Measurements from ENCODE around the gene DCTPP1. TPM values are rescaled to one million over a fixed set of nuclear protein-coding genes. Genes with fewer than 3 reads are reported as not detected.

DCTPP1 gene
- total and polyA plus RNA-seq, 2 of the 13 experiments (the other 11 are each of a cell fraction or from before 2014, with no cell fraction given): 54.8 to 74.4 TPM

GRCh38 chr16:30473231-30474073 is 43.6 kb upstream of the DCTPP1 start:
- Histone ChIP-seq H3K4me1 (ENCODE audit: insufficient read depth, low read length) (peaks cover 50% of the 10 kb centered on the region), H3K9me3 (ENCODE audit: low read length) (no peaks in the 10 kb centered on the region), H3K9ac (ENCODE audit: insufficient read depth, low read depth, low read length) (no peak overlapping the region), H3K4me3 (replicated peaks in 1 of 3; ENCODE audit: insufficient read depth in 1 of 3, low read depth in 2 of 3, low read length in 3 of 3) (no peak overlapping the region; a peak in 1 of 6 replicates), H4K20me1 (ENCODE audit: insufficient read depth, low read length) (no peaks in the 10 kb centered on the region), H3K27me3 (ENCODE audit: control insufficient read depth in 1 of 2, insufficient read depth in 2 of 2, low read length in 2 of 2) (peaks cover 3 to 18% of the 10 kb centered on the region in 2 experiments; a peak in 3 of 5 replicates), H3K79me2 (ENCODE audit: insufficient read depth, low read length) (no peaks in the 10 kb centered on the region), H2AFZ (ENCODE audit: low read length) (peak overlapping the region; percentile 5), H3K4me2 (ENCODE audit: low read depth, low read length) (no peak overlapping the region; the same call in 1 of the 2 replicates), H3K27ac (ENCODE audit: extremely low read length, insufficient read depth, low read length) (no peak overlapping the region), H3K36me3 (replicated peaks in 1 of 2; ENCODE audit: control insufficient read depth in 1 of 2, insufficient read depth in 2 of 2, low read length in 2 of 2) (no peaks in the 10 kb centered on the region)
- in situ Hi-C loops (cut with HindIII; ENCODE audit: extremely low pct_ligation_motif_present, low pct_unique_long_range_greater_than_20kb): no loop called here
- ATAC-seq (peak; percentile 46), FAIRE-seq (no peak), DNase-seq (ENCODE audit: low spot score) (no peak)
- POLR2A ChIA-PET: interaction anchor here (1.3 kb wide), 1 partner anchor 28 kb away, joined by 5 read pairs; the partner anchor contains the start of gene SEPHS2
- no TSS peak for BruUV-seq (replicated peaks)
- CTCF ChIA-PET (ENCODE audit: low intra/inter-chr PET ratio, low total read pairs): no interaction called here
- WGBS (ENCODE audit: low lambda C conversion rate): 38% methylated on average over 17 of the region's 19 CpGs
- intact Hi-C loops (cut with micrococcal nuclease; ENCODE audit: unreplicated experiment): no loop called here
- TF ChIP-seq ZNF574 (CRISPR knock-in tag; IDR thresholded peaks at IDR 0.05) (no peak), NR2F2 (IDR thresholded peaks at IDR 0.05; ENCODE audit: borderline replicate concordance, low read depth) (no peak), BORCS8-MEF2B (CRISPR knock-in tag; IDR thresholded peaks at IDR 0.05) (no peak), NKX3-1 (CRISPR knock-in tag; IDR thresholded peaks at IDR 0.05) (no peak), DPF2 (CRISPR knock-in tag; IDR thresholded peaks at IDR 0.05; ENCODE audit: borderline replicate concordance, low read depth) (no peak), POGZ (CRISPR knock-in tag; IDR thresholded peaks at IDR 0.05) (no peak), ZNF234 (CRISPR knock-in tag; conservative IDR thresholded peaks at IDR 0.05) (no peak), CBX1 (IDR thresholded peaks at IDR 0.05; ENCODE audit: low read depth) (no peak), TGIF2 (CRISPR knock-in tag; IDR thresholded peaks at IDR 0.05) (no peak), SIX4 (CRISPR knock-in tag; IDR thresholded peaks at IDR 0.05) (no peak), ZNF224 (CRISPR knock-in tag; IDR thresholded peaks at IDR 0.05) (no peak), KDM5B (CRISPR knock-in tag; IDR thresholded peaks at IDR 0.05; ENCODE audit: borderline replicate concordance) (no peak), SIN3B (IDR thresholded peaks at IDR 0.05; ENCODE audit: low read length) (no peak), ZFX (CRISPR knock-in tag; IDR thresholded peaks at IDR 0.05; ENCODE audit: low read depth) (0 out of 2 replicates have a peak, but pooled peaks have one; percentile 5)
- TF ChIP-seq, protein P1, sequence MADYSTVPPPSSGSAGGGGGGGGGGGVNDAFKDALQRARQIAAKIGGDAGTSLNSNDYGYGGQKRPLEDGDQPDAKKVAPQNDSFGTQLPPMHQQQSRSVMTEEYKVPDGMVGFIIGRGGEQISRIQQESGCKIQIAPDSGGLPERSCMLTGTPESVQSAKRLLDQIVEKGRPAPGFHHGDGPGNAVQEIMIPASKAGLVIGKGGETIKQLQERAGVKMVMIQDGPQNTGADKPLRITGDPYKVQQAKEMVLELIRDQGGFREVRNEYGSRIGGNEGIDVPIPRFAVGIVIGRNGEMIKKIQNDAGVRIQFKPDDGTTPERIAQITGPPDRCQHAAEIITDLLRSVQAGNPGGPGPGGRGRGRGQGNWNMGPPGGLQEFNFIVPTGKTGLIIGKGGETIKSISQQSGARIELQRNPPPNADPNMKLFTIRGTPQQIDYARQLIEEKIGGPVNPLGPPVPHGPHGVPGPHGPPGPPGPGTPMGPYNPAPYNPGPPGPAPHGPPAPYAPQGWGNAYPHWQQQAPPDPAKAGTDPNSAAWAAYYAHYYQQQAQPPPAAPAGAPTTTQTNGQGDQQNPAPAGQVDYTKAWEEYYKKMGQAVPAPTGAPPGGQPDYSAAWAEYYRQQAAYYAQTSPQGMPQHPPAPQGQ (CRISPR knock-in tag; IDR thresholded peaks at IDR 0.05; ENCODE audit: borderline replicate concordance): no peak
- TF ChIP-seq, protein P2, sequence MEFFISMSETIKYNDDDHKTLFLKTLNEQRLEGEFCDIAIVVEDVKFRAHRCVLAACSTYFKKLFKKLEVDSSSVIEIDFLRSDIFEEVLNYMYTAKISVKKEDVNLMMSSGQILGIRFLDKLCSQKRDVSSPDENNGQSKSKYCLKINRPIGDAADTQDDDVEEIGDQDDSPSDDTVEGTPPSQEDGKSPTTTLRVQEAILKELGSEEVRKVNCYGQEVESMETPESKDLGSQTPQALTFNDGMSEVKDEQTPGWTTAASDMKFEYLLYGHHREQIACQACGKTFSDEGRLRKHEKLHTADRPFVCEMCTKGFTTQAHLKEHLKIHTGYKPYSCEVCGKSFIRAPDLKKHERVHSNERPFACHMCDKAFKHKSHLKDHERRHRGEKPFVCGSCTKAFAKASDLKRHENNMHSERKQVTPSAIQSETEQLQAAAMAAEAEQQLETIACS (CRISPR knock-in tag; IDR thresholded peaks at IDR 0.05): no peak
- TF ChIP-seq, protein P3, sequence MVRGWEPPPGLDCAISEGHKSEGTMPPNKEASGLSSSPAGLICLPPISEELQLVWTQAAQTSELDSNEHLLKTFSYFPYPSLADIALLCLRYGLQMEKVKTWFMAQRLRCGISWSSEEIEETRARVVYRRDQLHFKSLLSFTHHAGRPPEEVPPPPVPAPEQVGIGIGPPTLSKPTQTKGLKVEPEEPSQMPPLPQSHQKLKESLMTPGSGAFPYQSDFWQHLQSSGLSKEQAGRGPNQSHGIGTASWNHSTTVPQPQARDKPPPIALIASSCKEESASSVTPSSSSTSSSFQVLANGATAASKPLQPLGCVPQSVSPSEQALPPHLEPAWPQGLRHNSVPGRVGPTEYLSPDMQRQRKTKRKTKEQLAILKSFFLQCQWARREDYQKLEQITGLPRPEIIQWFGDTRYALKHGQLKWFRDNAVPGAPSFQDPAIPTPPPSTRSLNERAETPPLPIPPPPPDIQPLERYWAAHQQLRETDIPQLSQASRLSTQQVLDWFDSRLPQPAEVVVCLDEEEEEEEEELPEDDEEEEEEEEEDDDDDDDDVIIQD (CRISPR knock-in tag; IDR thresholded peaks at IDR 0.05; ENCODE audit: low read depth): no peak

Measured in HepG2 (cell line).